HG03520 (cell line): ENCODE results near the gene EPO.

ENCODE experiments used
- ATAC-seq: cut with Tn5 transposase; IDR thresholded peaks from one replicate; pipeline ENCODE4 v1.9.1; 2021; ENCODE audit warnings: mild to moderate bottlenecking, moderate library complexity; ENCODE audit not compliant: unreplicated experiment

EPO gene

GRCh38 chr7:100720279-100720670 is at the start of gene EPO:
Gene EPO, plus strand, starts transcription at chr7:100720468. Its CDS starts 513 bp downstream, at chr7:100720981.
- ATAC-seq, result no peak

DNA sequence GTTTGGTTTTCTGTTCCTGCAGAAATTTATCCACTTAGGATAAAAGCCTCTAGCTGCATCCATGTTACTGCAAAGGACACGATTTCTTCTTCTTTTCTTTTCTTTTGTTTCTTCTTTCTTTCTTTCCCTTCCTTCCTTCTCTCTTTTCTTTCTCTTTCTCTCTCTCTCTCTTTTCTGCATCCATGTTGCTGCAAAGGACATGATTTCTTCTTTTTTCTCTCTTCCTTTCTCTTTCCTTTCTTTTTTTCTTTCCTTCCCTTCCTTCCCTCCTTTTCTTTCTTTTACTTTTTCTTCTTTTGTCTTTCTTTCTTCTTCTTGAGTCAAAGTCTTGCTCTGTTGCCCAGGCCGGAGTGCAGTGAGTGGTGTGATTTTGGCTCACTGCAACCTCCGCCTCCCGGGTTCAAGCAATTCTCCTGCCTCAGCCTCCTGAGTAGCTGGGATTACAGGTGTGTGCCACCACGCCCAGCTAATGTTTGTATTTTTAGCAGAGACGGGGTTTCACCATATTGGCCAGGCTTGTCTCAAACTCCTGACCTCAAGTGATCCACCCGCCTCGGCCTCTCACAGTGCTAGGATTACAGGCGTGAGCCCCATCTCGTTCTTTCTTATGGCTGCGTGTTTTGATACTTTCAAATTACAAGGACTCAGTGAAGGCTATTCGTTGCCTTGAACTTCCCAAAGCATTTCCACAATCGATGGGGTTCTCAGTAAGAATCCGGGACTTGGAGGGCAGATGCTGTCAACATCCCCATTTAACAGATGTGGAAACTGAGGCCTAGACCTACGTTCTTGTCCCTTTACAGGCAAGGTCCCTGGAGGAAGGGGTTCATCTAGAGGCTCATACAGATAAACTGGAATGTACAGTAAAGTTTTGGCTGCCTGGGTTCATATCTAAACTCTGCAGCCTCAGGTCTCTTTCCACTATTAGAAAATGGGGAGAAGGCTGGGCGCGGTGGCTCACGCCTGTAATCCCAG is 48.6 kb upstream of the EPO start:
- ATAC-seq, result no peak

GRCh38 chr7:100673302-100673941 is 46.8 kb upstream of the EPO start, which contains the start of gene GNB2:
Gene GNB2, plus strand, starts transcription at chr7:100673740. Its CDS starts 2,526 bp downstream, at chr7:100676266.
- ATAC-seq, result peak; percentile 46

GRCh38 chr7:100673942-100674410 is 46.3 kb upstream of the EPO start:
- ATAC-seq, result no peak

GRCh38 chr7:100674411-100675104 is 45.7 kb upstream of the EPO start:
- no peak for ATAC-seq

DNA sequence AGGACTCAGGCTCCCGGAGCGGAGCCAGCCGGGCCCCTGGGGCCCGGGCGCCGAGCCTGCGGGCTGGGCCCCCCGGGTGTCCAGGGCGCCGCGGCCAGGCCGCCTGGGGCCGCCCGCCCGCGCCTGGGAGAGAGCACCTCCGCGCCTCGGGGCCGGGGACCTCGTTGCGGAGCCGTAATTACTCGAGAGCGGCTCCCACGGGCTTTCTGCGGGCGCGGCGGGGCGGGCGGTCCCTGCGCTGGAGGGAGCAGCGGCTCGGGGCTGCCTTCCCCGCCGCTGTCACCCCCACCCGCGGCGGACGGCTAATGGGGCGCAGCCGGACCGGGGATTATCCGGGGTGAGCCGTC is 45.2 kb upstream of the EPO start:
- ATAC-seq, result no peak

- peak; percentile 26 for ATAC-seq
Measured at GRCh38 chr7:100675581-100676350, 44.5 kb upstream of the EPO start.

- no peak for ATAC-seq
Measured at GRCh38 chr7:100676501-100677306, 43.6 kb upstream of the EPO start.

DNA sequence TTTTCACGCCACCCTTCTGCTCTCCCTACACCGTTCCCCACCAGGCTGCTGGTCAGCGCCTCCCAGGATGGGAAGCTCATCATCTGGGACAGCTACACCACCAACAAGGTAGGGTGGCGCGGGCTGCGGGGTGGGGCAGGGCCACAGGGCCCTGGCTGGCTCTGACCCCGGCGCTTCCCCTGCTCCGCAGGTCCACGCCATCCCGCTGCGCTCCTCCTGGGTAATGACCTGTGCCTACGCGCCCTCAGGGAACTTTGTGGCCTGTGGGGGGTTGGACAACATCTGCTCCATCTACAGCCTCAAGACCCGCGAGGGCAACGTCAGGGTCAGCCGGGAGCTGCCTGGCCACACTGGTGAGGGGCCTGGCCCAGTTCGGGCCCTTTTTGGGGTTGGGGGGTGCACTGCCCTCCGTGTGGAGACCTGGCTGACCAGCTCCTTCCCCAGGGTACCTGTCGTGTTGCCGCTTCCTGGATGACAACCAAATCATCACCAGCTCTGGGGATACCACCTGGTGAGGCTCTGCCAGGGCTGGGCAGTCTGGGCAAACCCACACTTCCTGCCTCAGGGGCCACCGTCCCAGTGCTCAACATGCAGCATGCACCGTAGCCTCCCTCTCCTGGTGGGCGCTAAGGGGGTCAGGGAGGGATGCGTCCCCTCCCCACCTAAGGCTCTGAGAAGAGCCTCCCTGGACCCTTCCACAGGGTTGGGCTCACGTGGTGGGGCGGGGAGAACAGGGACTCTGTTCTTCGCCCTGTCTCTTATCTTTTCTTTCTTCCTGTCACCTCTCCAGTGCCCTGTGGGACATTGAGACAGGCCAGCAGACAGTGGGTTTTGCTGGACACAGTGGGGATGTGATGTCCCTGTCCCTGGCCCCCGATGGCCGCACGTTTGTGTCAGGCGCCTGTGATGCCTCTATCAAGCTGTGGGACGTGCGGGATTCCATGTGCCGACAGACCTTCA is 42.7 kb upstream of the EPO start:
- ATAC-seq, result no peak

DNA sequence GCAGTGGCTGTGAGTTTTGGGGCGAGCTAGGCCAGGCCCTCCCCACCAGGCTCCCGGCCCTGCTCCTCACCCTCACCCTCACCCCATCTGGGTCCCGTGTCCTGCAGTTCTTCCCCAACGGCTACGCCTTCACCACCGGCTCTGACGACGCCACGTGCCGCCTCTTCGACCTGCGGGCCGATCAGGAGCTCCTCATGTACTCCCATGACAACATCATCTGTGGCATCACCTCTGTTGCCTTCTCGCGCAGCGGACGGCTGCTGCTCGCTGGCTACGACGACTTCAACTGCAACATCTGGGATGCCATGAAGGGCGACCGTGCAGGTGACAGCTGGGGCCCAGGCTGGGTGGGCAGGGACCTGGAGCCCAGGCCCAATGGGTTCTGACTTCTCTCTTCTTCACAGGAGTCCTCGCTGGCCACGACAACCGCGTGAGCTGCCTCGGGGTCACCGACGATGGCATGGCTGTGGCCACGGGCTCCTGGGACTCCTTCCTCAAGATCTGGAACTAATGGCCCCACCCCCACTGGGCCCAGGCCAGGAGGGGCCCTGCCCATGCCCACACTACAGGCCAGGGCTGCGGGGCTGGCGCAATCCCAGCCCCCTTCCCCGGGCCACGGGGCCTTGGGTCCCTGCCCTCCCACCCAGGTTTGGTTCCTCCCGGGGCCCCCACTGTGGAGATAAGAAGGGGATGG is 41.8 kb upstream of the EPO start:
- ATAC-seq, result no peak

- ATAC-seq, result no peak
Measured at GRCh38 chr7:100679129-100679926, 40.9 kb upstream of the EPO start.

DNA sequence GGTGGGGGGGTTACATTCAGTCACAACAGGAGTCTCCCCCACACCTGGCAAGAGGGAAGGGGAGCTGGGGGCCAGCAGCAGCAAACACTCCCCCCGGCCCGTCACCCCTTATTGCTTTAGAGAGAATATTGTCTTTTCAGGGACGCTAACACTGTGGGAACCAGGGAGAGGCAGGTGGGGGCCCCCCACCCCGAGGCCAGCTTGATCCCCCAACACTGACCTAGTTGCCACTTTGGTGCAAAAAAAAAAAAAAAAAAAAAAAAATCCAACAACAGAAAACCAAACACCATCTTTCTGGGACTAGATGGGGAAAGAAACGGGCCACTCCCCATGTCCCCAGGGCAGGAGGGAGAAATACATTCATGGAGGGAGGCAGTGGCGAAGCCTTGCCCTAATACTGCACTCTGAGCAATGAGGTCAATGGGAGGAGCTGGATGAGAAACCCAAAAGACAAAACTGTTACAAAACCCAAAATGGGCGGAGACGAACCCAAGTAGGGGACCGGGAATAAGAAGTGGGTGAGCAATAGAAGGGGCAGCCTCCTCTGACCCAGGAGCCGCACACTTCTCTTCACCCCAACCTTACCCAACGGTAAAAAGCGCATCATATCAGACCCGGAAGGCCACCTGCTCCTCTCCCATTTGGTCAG is 40.2 kb upstream of the EPO start:
- no peak for ATAC-seq

GRCh38 chr7:100680576-100681271 is 39.5 kb upstream of the EPO start:
- no peak for ATAC-seq

GRCh38 chr7:100681491-100682227 is 38.6 kb upstream of the EPO start:
- ATAC-seq, result no peak

GRCh38 chr7:100682228-100682741 is 38.0 kb upstream of the EPO start:
- no peak for ATAC-seq
